Measurements from ENCODE around the gene DMBT1. TPM values are rescaled to one million over a fixed set of nuclear protein-coding genes. Genes with fewer than 3 reads are reported as not detected.

Gene DMBT1
- total RNA-seq, 4 donors from 2014 or later, result 0.15 to 0.62 (median 0.31) TPM

DNA sequence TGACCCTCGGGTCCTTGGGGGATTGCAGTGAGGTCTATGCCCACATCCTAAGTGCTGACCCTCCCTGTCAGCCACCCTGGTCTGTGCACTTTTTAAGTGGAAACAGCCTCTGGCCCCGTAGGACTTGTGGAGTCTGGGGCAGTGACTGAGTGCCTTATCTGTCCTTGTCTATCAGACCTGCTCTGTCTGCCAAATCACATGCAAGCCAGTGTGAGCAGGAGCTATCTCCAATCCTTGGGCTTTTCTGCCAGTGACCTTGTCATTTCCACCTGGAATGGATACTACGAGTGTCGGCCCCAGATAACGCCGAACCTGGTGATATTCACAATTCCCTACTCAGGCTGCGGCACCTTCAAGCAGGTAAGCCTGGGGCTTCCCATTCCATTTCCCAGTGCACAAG is 76.4 kb downstream of the DMBT1 start:
- no peaks in the 10 kb centered on the region for H3K4me1 ChIP-seq
- TF ChIP-seq POLR2A (IDR thresholded peaks at IDR 0.05) (no peak), POLR2AphosphoS5 (IDR thresholded peaks at IDR 0.05) (no peak), EP300 (IDR thresholded peaks at IDR 0.05) (no peak)
- TF ChIP-seq, protein P1, sequence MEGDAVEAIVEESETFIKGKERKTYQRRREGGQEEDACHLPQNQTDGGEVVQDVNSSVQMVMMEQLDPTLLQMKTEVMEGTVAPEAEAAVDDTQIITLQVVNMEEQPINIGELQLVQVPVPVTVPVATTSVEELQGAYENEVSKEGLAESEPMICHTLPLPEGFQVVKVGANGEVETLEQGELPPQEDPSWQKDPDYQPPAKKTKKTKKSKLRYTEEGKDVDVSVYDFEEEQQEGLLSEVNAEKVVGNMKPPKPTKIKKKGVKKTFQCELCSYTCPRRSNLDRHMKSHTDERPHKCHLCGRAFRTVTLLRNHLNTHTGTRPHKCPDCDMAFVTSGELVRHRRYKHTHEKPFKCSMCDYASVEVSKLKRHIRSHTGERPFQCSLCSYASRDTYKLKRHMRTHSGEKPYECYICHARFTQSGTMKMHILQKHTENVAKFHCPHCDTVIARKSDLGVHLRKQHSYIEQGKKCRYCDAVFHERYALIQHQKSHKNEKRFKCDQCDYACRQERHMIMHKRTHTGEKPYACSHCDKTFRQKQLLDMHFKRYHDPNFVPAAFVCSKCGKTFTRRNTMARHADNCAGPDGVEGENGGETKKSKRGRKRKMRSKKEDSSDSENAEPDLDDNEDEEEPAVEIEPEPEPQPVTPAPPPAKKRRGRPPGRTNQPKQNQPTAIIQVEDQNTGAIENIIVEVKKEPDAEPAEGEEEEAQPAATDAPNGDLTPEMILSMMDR (IDR thresholded peaks at IDR 0.05), result no peak
- H3K36me3 ChIP-seq, result no peaks in the 10 kb centered on the region
- no peak overlapping the region for H3K4me3 ChIP-seq
- DNase-seq (ENCODE audit: low spot score in 2 of 2), result no peak
- no peak overlapping the region for H3K27ac ChIP-seq
- no peaks in the 10 kb centered on the region for H3K27me3 ChIP-seq
- WGBS, result 94% methylated on average over 7 of the region's 7 CpGs
- no peaks in the 10 kb centered on the region for H3K9me3 ChIP-seq

DNA sequence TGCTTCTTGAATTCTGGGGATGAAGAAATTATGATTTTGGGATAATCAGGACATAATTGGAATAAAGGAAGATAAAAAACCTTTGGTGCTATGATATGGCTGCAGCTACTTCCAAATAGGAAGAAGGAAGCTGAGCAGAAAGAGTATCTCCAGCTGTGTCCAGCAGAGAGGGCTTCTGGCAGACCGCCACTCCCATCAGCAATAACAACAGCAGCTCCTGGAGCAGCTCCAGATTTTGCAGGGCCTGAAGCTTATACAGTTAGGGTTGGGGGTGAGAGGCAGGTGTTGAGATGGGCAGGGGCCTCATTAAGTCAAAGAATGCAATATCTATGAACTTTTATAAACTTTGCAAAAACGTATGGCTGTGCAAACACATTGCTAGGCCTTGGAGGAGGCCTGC is 76.8 kb downstream of the DMBT1 start:
- Histone ChIP-seq H3K4me3 (no peak overlapping the region), H3K36me3 (no peaks in the 10 kb centered on the region), H3K9me3 (no peaks in the 10 kb centered on the region), H3K4me1 (no peaks in the 10 kb centered on the region), H3K27me3 (no peaks in the 10 kb centered on the region), H3K27ac (no peak overlapping the region)
- no peak for TF ChIP-seq EP300 (IDR thresholded peaks at IDR 0.05)
- TF ChIP-seq POLR2A (IDR thresholded peaks at IDR 0.05), result no peak
- no peak for TF ChIP-seq POLR2AphosphoS5 (IDR thresholded peaks at IDR 0.05)
- TF ChIP-seq, protein P1 (IDR thresholded peaks at IDR 0.05), result no peak
- no peak for DNase-seq (ENCODE audit: low spot score in 2 of 2)
- 69% methylated on average over 2 of the region's 2 CpGs for WGBS

DNA sequence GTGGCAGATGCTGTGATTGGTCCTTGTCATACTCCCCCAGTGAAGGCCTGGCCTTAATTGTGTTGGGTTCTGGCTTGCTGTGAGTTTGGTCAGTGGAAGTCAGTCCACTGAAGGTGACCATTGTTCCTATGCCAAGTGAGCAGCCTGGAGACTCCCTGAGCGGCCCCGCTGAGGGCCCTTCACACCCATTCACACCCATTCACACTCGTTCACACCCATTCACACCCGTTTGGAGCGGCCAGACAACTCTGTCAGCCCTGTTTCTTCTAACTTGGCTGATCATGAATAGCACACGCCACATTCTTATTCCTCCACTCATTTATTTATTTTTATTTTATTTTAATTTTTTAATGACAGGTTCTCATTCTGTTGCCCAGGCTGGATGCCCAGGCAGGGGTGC is 77.6 kb downstream of the DMBT1 start:
- no peaks in the 10 kb centered on the region for H3K4me1 ChIP-seq
- H3K27me3 ChIP-seq, result no peaks in the 10 kb centered on the region
- no peak for DNase-seq (ENCODE audit: low spot score in 2 of 2)
- H3K9me3 ChIP-seq, result no peaks in the 10 kb centered on the region
- no peak overlapping the region for H3K27ac ChIP-seq
- H3K4me3 ChIP-seq, result no peak overlapping the region
- no peaks in the 10 kb centered on the region for H3K36me3 ChIP-seq
- no peak for TF ChIP-seq POLR2A (IDR thresholded peaks at IDR 0.05)
- TF ChIP-seq EP300 (IDR thresholded peaks at IDR 0.05), result no peak
- TF ChIP-seq, protein P1 (IDR thresholded peaks at IDR 0.05), result no peak
- TF ChIP-seq POLR2AphosphoS5 (IDR thresholded peaks at IDR 0.05), result no peak
- WGBS, result 84% methylated on average over 6 of the region's 6 CpGs

DNA sequence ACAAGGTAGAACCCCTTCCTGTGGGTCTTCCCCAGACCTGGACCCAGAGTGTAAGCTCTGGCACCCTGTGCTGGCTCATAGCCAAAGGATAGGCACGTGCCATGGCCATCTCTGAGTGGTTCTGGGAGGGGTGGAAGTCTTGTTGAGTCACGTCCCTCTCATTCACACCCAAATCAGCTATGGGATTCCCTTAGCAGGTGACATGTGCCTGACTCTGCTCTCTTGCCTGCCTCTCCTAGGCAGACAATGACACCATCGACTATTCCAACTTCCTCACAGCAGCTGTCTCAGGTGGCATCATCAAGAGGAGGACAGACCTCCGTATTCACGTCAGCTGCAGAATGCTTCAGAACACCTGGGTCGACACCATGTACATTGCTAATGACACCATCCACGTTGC is 79.2 kb downstream of the DMBT1 start:
- no peak for TF ChIP-seq POLR2AphosphoS5 (IDR thresholded peaks at IDR 0.05)
- no peak for TF ChIP-seq POLR2A (IDR thresholded peaks at IDR 0.05)
- no peak for TF ChIP-seq EP300 (IDR thresholded peaks at IDR 0.05)
- TF ChIP-seq, protein P1 (IDR thresholded peaks at IDR 0.05), result no peak

DNA sequence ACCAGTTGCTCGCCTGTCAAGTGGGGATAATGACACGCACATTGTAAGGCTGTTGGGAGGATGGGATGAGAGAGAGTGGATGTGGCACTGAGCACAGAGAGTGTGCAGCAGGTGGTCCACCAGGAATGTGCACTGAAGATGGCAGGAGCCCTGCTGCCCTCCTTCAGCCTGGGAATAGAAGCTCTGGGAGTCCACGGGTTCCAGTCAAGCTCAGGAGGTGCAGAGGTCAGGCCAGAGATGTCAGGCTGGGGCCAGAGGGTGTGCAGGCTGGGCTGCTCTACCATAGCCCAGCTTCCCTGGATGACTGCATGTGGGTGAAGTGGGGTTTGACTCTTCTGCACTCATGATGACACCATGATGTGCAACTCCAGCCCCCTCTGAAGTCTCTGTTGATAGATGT is 80.4 kb downstream of the DMBT1 start:
- Histone ChIP-seq H3K27ac (no peak overlapping the region), H3K4me3 (no peak overlapping the region), H3K9me3 (no peaks in the 10 kb centered on the region), H3K36me3 (no peaks in the 10 kb centered on the region), H3K4me1 (no peaks in the 10 kb centered on the region), H3K27me3 (no peaks in the 10 kb centered on the region)
- DNase-seq (ENCODE audit: low spot score in 2 of 2), result no peak
- WGBS, result 90% methylated on average over 3 of the region's 3 CpGs
- TF ChIP-seq EP300 (IDR thresholded peaks at IDR 0.05) (no peak), POLR2AphosphoS5 (IDR thresholded peaks at IDR 0.05) (no peak)

More for the DNA sequence above, 79.2 kb downstream of the DMBT1 start:
- H3K4me1 ChIP-seq, result no peaks in the 10 kb centered on the region
- no peak for DNase-seq (ENCODE audit: low spot score in 2 of 2)
- WGBS, result 62% methylated on average over 7 of the region's 7 CpGs
- no peak overlapping the region for H3K27ac ChIP-seq
- H3K9me3 ChIP-seq, result no peaks in the 10 kb centered on the region
- H3K36me3 ChIP-seq, result no peaks in the 10 kb centered on the region
- H3K4me3 ChIP-seq, result no peak overlapping the region
- H3K27me3 ChIP-seq, result no peaks in the 10 kb centered on the region
